ENCODE measurements around the gene SERTAD2.

The SERTAD2 gene

GRCh38 chr2:64672708-64673107, 19.0 kb upstream of the SERTAD2 start:
- DNase-seq, result no peak

GRCh38 chr2:64670047-64670446, 16.3 kb upstream of the SERTAD2 start:
- no peak for DNase-seq

GRCh38 chr2:64669288-64669687, 15.6 kb upstream of the SERTAD2 start:
- DNase-seq, result no peak

- no peak for DNase-seq
These were observed 14.8 kb upstream of the SERTAD2 start for GRCh38 chr2:64668542-64668941.

GRCh38 chr2:64667535-64667934, 13.8 kb upstream of the SERTAD2 start:
- no peak for DNase-seq

- no peak for DNase-seq
These were observed 13.2 kb upstream of the SERTAD2 start for GRCh38 chr2:64666810-64667438.

DNA sequence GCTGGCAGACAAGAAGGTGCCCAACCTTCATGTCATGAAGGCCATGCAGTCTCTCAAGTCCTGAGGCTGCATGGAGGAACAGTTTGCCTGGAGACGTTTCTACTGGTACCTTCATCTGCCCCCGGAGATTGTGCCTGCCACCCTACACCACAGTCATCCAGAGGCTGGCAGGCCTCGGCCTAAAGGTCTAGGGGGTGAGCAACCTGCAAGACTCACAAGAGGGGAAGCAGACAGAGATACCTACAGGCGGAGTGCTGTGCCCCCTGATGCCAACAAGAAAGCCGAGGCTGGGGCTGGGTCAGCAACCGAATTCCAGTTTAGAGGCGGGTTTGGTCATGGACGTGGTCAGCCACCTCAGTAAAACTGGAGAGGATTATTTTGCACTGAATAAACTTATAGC, 12.0 kb upstream of the SERTAD2 start:
- DNase-seq, result no peak

GRCh38 chr2:64663402-64663801, 9.7 kb upstream of the SERTAD2 start:
- no peak for DNase-seq

- DNase-seq, result no peak
These were observed 8.0 kb upstream of the SERTAD2 start for GRCh38 chr2:64661741-64662169.

- DNase-seq, result no peak
These were observed 5.5 kb upstream of the SERTAD2 start for GRCh38 chr2:64659252-64659651.

GRCh38 chr2:64658269-64658668, 4.6 kb upstream of the SERTAD2 start:
- DNase-seq, result no peak

DNA sequence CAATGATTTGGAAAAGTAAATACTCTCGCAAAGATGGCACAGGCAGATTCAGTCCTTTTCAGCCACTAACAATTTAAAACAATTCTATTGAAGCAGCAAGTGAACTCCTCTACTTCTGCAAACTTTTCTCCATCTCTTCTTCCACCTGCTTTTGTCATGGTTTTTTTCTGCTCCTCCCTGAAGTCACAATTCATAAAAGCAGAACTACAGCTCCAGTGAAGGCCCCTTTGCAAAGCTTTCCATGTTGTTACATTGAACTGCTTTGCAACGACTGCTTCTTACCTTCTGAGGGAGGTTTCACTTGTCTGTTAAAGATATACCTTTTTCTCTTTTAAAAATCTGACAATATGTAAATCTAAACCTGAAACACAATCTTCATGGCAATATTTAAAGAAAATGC, 3.7 kb upstream of the SERTAD2 start:
- DNase-seq, result no peak

GRCh38 chr2:64656379-64656778, 2.7 kb upstream of the SERTAD2 start:
- DNase-seq, result no peak

DNA sequence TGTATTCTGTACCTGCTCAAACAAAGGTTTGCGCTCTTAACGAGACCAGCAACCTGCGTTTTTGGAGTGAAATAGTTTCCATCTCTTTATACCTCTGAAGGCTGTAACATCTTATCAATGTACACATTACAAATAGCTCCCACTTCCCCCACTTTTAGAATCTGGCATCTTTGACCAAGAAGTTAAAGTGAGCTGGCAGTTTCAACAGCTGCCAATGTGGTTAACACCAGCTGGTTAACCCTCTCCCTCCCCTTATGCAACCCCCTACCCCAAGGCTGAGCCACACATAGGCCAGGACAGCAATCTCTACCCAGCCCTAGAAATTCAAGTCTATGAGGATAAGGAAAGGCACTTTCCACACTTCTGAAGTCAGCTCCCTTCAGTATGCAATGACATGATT, 2.2 kb upstream of the SERTAD2 start:
- no peak for DNase-seq

GRCh38 chr2:64655018-64655664, 1.4 kb upstream of the SERTAD2 start:
- no peak for DNase-seq

DNA sequence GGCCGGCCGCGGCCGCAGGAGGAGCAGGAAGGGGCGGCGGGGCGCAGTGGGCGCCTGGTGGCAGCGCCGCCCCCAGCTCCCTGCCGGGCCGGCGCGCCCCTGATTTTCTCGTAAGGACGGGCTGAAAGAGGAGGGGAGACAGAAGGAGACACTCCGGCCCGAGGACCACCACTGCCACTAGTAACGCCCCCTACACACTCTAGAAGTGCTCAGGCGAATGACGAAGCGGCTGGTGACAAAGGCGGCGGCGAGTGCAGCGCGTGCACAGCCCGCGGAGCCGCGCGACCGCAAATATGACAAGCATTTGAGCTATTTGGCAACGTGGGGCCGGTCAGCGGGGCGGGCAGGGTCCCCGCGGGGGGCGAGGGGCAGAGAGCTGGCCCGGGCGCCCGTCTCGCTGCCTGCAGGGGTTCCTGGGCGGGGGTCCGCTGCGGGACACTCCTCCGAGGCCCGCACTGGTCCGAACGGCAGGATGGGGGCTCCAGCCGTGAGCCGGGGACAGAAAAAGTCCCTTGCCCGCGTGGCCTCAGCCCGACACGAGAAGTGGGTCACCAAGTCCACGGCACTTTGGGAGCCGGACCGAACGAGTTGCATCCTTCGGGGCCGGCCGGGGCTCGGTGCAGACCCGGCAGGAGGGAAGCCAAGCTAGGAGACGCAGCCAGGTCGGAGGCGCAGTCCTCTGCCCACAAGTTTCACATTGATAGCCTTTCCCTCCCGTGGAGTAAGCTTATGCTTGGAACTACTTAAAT, 524 bp upstream of the SERTAD2 start:
- peak; percentile 43 for DNase-seq

- DNase-seq, result no peak
These were observed 1.2 kb downstream of the SERTAD2 start for GRCh38 chr2:64652231-64653108.

DNA sequence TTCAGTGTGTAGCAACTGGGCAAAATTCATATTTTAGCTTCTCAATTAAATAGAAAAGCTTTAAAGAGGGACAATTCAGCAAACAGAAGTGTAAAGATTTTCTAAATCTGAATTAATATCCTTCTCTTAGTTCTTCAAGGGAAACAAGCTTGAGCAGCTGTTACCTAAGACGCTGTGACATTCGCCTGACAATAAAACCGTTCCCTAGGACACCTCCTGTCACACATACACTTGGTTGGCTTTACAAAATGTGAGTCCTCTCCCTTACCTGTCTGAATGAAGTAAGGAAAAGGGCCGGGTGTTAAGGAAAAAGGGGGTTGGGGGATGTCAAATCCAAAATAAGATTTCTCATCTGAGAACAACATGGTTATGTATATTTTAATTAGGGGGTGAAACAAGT, 2.1 kb downstream of the SERTAD2 start:
- no peak for DNase-seq

- no peak for DNase-seq
These were observed 2.9 kb downstream of the SERTAD2 start for GRCh38 chr2:64650722-64651338.

GRCh38 chr2:64650296-64650695, 3.4 kb downstream of the SERTAD2 start:
- DNase-seq, result no peak

- no peak for DNase-seq
These were observed 4.1 kb downstream of the SERTAD2 start for GRCh38 chr2:64649626-64650025.

DNA sequence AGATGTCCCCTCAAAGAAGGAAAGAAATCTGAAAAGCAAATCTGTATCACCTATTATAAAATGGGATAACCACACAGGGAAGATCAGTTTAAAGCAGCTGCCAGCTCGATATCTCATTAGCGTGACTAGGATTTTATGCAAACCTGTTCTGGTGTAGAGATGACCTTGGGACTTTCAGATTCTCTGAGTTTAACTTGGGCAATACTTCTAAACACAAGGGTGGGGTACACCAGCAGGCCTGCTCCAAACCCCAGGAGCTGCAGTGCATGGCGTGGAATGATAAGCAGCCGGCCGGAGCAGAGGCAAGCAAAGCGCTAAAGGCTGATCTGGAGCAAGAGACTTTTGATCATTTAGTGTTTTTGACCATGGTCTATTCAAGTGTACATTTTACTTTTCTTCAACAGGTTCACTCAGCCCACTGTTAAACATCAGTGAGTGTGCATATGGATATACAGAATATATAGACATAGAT, 4.7 kb downstream of the SERTAD2 start:
- DNase-seq, result no peak
